C4-2B (cell line): ENCODE results near the gene DHTKD1.

Source experiments
- H3K27ac ChIP-seq: fragments of 450-650 bp; 2 replicates; pipeline ENCODE4 v1.5.1; 2017
- ZFX ChIP-seq: fragments of 450-650 bp; IDR thresholded peaks from 2 replicates; pipeline ENCODE4 v1.6.1; 2017
- TF ChIP-seq, protein P1 (sequence below): fragments of 450-650 bp; conservative IDR thresholded peaks from 2 replicates; pipeline ENCODE4 v1.5.1; 2017; ENCODE audit warnings: mild to moderate bottlenecking

The DHTKD1 gene

DNA sequence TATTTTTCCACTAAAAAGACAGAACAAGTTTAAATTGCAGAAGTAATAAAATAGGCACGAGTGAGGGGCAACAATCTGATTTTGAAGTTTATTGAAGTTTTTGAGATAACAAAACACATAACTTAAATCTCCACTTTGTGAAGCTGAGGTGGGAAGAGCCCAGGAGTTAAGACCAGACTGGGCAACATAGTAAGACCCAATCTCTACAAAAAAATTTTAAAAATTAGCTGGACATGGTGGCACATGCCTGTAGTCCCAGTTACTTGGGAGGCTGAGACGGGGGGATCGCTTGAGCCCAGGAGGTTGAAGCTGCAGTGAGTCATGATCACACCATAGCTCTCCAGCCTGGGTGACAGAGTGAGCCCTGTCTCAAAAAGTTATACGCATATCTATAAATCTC lies 37.4 kb upstream of the DHTKD1 start:
- no peak overlapping the region for H3K27ac ChIP-seq
- TF ChIP-seq ZFX, result no peak
- TF ChIP-seq, protein P1, sequence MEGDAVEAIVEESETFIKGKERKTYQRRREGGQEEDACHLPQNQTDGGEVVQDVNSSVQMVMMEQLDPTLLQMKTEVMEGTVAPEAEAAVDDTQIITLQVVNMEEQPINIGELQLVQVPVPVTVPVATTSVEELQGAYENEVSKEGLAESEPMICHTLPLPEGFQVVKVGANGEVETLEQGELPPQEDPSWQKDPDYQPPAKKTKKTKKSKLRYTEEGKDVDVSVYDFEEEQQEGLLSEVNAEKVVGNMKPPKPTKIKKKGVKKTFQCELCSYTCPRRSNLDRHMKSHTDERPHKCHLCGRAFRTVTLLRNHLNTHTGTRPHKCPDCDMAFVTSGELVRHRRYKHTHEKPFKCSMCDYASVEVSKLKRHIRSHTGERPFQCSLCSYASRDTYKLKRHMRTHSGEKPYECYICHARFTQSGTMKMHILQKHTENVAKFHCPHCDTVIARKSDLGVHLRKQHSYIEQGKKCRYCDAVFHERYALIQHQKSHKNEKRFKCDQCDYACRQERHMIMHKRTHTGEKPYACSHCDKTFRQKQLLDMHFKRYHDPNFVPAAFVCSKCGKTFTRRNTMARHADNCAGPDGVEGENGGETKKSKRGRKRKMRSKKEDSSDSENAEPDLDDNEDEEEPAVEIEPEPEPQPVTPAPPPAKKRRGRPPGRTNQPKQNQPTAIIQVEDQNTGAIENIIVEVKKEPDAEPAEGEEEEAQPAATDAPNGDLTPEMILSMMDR, result no peak

DNA sequence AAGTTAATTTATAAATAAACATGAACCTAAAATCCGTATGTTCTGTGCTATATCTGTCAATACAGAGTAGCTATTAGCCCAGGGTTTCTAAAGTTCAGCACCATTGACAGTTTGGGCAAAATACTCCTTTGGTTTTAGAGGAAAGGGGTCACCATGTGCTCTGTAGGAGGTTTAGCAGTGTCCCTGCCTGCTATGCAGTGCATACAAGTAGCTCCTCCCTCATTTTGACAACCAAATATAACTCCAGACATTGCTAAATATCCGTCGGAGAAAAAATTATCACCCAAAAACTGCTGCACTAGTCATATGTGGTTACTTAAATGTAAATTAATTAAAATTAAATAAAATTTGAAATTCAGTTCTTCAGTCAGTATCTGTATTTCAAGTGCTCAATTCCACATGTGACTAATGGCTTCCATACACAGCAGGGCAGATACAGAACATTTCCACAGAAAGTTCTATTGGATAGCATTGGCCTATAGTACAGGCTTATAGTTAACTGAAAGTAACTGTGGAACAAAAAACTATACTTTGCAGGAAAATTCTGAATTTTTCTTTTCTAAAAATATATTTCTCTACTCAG lies 32.6 kb upstream of the DHTKD1 start:
- TF ChIP-seq, protein P1, result no peak
- TF ChIP-seq ZFX, result no peak
- H3K27ac ChIP-seq, result no peak overlapping the region

DNA sequence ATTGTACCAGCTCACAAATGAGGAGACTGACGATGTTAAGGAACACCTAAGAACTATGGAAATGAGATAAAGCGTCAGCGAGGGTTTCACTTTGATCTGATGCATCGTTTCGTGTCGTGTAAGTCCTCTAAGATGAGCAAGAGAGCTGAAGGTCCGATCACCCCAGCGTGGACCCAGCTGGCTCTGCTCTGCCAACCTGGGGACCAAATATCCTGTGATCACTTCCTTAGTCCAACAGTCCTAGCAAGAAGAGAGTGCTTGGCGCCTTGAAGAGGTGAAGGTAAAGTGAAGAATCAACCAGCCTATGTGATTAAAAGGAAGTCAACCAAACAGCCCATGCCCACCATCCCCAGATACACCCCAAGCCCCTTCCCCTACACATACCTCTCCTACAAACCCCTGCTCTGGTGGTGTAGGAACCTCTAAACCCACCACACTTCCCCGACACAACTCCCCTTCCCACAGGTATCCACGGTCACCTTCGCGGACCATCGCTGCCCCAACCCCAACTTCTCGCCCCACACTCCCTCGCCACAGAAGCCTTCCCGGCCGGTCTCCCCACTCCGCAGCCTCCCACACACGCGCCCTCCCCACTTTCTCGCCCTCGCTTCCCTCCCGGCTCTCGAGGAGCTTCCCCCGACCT lies 26.9 kb upstream of the DHTKD1 start:
- peak overlapping the region; percentile 98 for H3K27ac ChIP-seq

DNA sequence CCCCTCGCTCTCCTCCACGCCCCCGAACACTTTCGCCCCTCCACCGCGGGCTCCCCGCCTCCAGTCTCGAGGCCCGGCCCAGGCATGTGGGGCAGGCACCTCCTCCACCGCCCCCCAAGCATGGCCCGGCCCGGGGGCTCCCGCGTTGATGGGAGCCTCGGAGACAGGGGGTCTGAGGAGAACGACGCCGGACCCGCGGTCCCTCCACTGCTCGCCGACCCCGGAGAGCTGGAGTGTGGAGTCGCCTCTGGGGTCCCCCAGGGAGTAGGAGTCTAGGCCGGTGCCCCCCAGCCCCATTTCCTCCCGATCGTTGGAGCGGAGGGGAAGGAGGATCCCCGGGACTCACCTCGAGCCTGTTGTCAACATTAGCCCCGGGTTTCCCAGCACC lies 26.4 kb upstream of the DHTKD1 start:
- peak overlapping the region; percentile 98 for H3K27ac ChIP-seq
- TF ChIP-seq ZFX, result no peak
- TF ChIP-seq, protein P1, result no peak

More for the DNA sequence above, 26.9 kb upstream of the DHTKD1 start:
- TF ChIP-seq ZFX, result no peak
- TF ChIP-seq, protein P1, result no peak

DNA sequence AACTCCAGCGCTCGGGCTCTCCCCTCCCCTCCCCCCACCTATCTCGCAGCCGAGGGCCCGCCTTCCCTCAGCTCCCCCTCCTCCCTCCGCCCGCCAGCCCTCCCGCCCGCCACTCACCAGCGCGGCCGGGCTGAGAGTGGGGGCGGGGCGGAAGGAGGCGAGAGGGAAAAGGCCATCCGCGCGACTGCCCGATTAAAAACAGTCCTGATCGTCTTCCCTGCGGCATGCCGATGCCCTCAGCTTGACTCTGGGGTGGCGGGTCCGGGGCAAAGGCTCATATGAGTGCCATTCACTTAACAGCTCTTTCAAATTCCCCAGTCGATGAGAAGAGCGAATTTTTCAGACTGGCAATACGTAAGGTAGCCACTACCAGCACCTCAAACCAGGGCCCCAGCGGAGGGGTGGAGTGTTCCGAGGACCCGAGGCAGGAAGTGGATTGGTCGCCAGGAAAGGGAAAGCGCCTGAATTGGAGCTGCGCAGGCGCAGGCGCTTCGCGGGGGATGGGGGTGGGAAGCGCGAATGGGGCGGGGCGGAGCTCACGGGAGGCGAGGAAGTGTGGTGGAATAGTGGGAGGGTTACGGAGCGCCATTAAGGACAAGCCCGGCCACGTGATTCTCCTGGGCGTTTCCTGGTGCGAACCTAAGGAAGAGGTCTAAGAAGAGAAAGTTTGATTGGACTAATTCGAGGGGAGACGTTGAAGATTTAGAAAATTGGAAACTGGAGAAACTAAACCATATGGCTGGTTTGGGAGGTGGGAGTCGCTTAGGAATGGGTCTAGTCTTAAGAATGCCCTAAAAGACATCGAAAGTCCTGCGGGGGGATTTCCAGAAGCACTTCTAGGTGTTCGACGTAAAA lies 25.7 kb upstream of the DHTKD1 start, which contains the start of gene UPF2:
Gene UPF2 (minus strand): TSS at position 13 of the 855 bp plus-strand sequence. CDS start 7,386 bp downstream, outside the sequence.
- H3K27ac ChIP-seq, result peak within 1 kb of the TSS; percentile 98
- TF ChIP-seq, protein P1, result no peak
- no peak for TF ChIP-seq ZFX

DNA sequence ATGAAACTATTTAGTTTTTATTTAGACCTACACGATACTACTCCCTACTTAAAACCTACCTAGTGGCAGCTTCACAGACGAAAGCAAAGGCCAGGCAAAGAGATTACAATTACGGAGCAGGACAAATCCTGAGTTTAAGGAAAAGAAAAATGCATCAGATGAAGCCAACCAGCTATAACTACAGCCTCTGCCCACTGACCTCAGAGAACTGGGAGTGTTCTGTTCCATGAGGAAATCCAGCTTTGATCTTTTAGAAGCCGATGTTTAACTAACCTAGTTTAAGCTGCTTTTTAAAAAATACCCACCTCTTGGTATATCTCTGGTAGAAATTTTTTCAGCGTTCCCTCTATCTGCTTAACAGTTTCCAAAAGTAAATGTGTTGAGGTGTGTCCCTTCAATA lies 23.2 kb upstream of the DHTKD1 start:
- no peak for TF ChIP-seq ZFX
- TF ChIP-seq, protein P1, result no peak
- no peak overlapping the region for H3K27ac ChIP-seq

DNA sequence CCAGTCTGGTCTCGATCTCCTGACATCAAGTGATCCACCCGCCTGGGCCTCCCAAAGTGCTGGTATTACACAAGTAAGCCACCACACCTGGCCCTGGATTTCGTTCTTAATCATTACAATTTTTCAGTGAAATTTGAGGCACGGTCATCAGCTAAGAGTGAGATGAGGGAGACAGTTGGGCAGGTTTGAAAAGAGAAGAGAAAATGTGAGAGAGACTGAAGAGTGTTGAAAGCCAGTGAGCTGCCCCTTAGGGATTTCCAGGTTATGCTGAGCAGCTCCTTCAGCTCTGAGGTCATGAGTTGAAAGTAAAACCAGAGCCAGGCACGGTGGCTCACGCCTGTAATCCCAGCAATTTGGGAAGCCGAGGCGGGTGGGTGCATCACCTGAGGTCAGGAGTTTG lies 20.2 kb upstream of the DHTKD1 start:
- TF ChIP-seq, protein P1, result no peak
- TF ChIP-seq ZFX, result no peak

More for the DNA sequence above, 20.2 kb upstream of the DHTKD1 start:
- no peak overlapping the region for H3K27ac ChIP-seq
